ENCODE data around the gene CPNE8.

DNA sequence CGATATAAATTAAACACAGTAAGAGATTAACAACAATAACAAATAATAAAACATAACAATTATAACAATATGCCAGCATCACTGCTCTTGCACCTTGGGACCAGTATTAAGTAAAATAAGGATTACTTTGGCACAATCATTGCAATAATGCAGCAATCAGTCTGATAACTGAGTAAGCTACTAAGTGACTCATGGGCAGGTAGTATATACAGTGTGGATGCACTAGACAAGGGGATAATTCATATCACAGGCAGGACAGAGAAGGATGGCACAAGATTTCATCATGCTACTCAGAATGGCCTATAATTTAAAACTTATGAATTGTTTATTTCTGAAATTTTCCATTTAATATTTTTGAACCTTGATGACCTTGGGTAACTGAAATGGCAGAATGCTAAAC, 298.1 kb downstream of the CPNE8 start:
- TF ChIP-seq, protein P1, sequence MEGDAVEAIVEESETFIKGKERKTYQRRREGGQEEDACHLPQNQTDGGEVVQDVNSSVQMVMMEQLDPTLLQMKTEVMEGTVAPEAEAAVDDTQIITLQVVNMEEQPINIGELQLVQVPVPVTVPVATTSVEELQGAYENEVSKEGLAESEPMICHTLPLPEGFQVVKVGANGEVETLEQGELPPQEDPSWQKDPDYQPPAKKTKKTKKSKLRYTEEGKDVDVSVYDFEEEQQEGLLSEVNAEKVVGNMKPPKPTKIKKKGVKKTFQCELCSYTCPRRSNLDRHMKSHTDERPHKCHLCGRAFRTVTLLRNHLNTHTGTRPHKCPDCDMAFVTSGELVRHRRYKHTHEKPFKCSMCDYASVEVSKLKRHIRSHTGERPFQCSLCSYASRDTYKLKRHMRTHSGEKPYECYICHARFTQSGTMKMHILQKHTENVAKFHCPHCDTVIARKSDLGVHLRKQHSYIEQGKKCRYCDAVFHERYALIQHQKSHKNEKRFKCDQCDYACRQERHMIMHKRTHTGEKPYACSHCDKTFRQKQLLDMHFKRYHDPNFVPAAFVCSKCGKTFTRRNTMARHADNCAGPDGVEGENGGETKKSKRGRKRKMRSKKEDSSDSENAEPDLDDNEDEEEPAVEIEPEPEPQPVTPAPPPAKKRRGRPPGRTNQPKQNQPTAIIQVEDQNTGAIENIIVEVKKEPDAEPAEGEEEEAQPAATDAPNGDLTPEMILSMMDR (conservative IDR thresholded peaks at IDR 0.05; ENCODE audit: low read length) = no peak
- TF ChIP-seq EZH2phosphoT487 (IDR thresholded peaks at IDR 0.05; ENCODE audit: borderline replicate concordance) = no peak

Measured in Loucy (cell line).